Measurements from ENCODE around the gene MARS2. TPM values are rescaled to one million over a fixed set of nuclear protein-coding genes. Genes with fewer than 3 reads are reported as not detected.

Gene MARS2
- total RNA-seq, 2 donors from 2014 or later, result 9.5 to 15.7 TPM

Other genes with a start within 250 kb of the MARS2 start
- 100 to 1,000 TPM; 152 to 175 TPM for gene HSPD1, start 205.5 kb upstream of the MARS2 start, total RNA-seq
- gene HSPE1, start 205.0 kb upstream of the MARS2 start, total RNA-seq, result 10 to 100 TPM; 83.1 to 92.2 TPM
- gene MOB4, start 189.3 kb upstream of the MARS2 start, total RNA-seq, result 10 to 100 TPM; 25.8 to 26.1 TPM
- 1 to 10 TPM; 1.9 to 3.0 TPM for gene RFTN2, start 29.8 kb upstream of the MARS2 start, total RNA-seq
- gene BOLL, start 80.0 kb downstream of the MARS2 start, total RNA-seq, result not detected
- gene PLCL1, start 99.2 kb downstream of the MARS2 start, total RNA-seq, result 1 to 10 TPM; 1.1 to 3.0 TPM